NCI-H1694 treated with DMSO at 0.1 percent for 48 hours (cell line): ENCODE measurements around the gene ATP6V1B1.
A peak's percentile ranks its signal among the peaks of the same experiment; 100 is the strongest.

Experiments
- DNase-seq: peaks from one replicate; lab custom pipeline; 2025; lab: John Stamatoyannopoulos, UW

The ATP6V1B1 gene

GRCh38 chr2:70966681-70967080 is 31.0 kb downstream of the ATP6V1B1 start:
- no peak for DNase-seq

GRCh38 chr2:70967189-70967588 is 31.5 kb downstream of the ATP6V1B1 start:
- DNase-seq, result no peak

- no peak for DNase-seq
Measured at GRCh38 chr2:70974592-70974991, 38.9 kb downstream of the ATP6V1B1 start.

GRCh38 chr2:70975237-70975636 is 39.5 kb downstream of the ATP6V1B1 start:
- no peak for DNase-seq

GRCh38 chr2:70977605-70978205 is 42.0 kb downstream of the ATP6V1B1 start:
- DNase-seq, result peak; percentile 30

- DNase-seq, result no peak
Measured at GRCh38 chr2:70978341-70979179, 42.9 kb downstream of the ATP6V1B1 start, which contains the start of gene ANKRD53. ANKRD53 (plus strand) TSS chr2:70978630; CDS start chr2:70978646, 16 bp downstream.

- DNase-seq, result no peak
Measured at GRCh38 chr2:70979180-70979488, 43.4 kb downstream of the ATP6V1B1 start.

- no peak for DNase-seq
Measured at GRCh38 chr2:70979626-70980025, 43.9 kb downstream of the ATP6V1B1 start.

GRCh38 chr2:70981421-70981820 is 45.7 kb downstream of the ATP6V1B1 start:
- DNase-seq, result no peak

GRCh38 chr2:70981866-70982810 is 46.4 kb downstream of the ATP6V1B1 start:
- DNase-seq, result no peak

- no peak for DNase-seq
Measured at GRCh38 chr2:70982971-70983370, 47.3 kb downstream of the ATP6V1B1 start.

- DNase-seq, result no peak
Measured at GRCh38 chr2:70983506-70984227, 48.0 kb downstream of the ATP6V1B1 start.

GRCh38 chr2:70984228-70984575 is 48.5 kb downstream of the ATP6V1B1 start:
- no peak for DNase-seq

GRCh38 chr2:70984576-70985282 is 49.0 kb downstream of the ATP6V1B1 start:
- peak; percentile 16 for DNase-seq

GRCh38 chr2:70985283-70985688 is 49.6 kb downstream of the ATP6V1B1 start:
- DNase-seq, result no peak

GRCh38 chr2:70985956-70986355 is 50.3 kb downstream of the ATP6V1B1 start:
- DNase-seq, result no peak

- no peak for DNase-seq
Measured at GRCh38 chr2:70986499-70987189, 50.9 kb downstream of the ATP6V1B1 start.

GRCh38 chr2:70987386-70987785 is 51.7 kb downstream of the ATP6V1B1 start:
- no peak for DNase-seq

GRCh38 chr2:70988151-70988550 is 52.5 kb downstream of the ATP6V1B1 start:
- DNase-seq, result no peak
